Amniotic stem cell (primary cell): ENCODE data around the gene TIA1.
"Not testable (repeated sequence)": the region's sequence is repeated elsewhere in the genome, so short reads cannot be mapped to it uniquely, and the experiment has no call there.

ENCODE experiments used
- DNase-seq: peaks from one replicate; lab custom pipeline; 2025; lab: John Stamatoyannopoulos, UW

Gene TIA1

DNA sequence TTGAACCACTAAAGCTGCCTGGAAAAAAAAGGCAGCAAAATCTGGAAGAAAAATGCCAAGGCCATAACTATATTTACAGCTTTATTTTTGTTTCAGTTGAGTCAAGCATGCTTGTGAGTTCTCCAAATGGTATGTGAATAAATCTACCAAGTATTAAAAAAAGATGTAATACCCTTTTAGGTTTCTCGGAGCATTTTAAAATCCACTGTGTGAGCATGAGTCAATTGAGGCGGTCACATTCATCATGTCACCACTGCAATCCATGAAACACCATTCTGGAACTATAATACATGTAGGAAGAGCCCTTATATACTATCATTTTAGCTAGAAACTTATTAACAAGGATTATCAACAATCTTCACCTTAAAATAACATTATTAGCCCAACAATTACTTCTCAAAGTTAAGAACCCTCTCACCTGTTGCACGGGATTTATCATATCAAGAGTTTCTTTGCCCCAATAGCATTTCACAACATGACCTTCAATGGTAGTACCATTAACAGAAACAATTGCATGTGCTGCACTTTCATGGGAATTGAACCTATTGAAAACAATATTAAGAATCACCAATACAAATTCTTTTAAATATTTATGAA is 33.4 kb downstream of the TIA1 start:
- DNase-seq = peak; percentile 61

DNA sequence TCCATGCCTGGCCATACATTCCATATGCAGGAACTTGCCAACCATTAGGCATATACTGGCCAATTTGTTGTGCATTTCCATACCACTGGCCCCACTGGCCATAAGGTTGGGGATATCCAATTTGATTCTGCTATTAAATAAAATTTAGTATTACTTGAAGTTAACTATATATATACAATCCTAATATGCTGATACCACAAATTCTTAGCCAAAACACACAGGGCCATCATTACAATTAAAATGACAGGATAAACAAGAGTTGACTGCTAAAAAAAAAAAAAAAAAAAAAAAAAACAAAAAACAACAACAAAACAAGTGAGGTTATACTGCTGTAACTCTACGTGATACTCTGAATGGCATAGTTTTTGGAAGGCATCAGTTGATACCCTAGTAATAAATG is 34.1 kb downstream of the TIA1 start:
- DNase-seq = no peak

GRCh38 chr2:70212298-70212932 is 36.0 kb downstream of the TIA1 start:
- no peak for DNase-seq

DNA sequence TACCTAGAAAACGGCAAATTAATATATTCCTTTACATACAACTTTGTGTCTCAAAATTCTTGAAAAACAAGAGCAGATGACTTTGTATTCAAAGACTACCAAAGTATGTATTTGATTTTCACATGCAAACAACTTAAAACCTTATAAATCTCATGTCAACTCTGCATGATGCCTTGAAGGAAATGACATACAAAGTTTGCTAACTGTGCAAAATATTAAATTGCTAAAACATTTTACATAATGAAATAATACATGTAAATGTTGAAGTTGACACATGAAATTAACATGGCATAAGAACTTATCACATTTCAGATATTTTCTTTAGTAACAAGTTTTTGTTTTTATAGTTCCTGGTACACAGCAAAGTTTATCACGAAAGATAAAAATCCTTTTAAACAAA is 36.8 kb downstream of the TIA1 start:
- DNase-seq = no peak

GRCh38 chr2:70204452-70204851 is 44.0 kb downstream of the TIA1 start:
- no peak for DNase-seq

GRCh38 chr2:70203086-70203485 is 45.3 kb downstream of the TIA1 start:
- no peak for DNase-seq

- no peak for DNase-seq
These were observed 46.1 kb downstream of the TIA1 start for GRCh38 chr2:70202236-70202806.

DNA sequence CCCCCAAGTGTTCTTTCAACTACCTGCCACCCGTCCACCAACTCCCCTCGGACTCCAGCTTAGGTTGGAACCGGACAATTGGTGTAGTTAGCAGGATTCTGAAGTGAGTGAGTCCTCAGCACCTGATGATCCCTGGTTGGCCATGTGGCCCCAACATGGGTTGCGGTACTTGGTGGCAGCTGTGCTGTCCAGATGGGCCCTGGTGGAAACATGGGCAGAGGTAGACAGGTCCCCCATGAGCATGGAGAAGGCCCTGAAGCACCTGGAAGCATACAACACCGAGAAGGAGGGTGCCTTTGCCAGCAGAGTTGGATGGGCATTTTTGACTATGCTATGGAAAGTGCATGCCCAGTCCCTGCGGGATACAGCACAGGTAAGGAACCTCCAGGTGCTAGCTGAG is 46.6 kb downstream of the TIA1 start:
- no peak for DNase-seq

DNA sequence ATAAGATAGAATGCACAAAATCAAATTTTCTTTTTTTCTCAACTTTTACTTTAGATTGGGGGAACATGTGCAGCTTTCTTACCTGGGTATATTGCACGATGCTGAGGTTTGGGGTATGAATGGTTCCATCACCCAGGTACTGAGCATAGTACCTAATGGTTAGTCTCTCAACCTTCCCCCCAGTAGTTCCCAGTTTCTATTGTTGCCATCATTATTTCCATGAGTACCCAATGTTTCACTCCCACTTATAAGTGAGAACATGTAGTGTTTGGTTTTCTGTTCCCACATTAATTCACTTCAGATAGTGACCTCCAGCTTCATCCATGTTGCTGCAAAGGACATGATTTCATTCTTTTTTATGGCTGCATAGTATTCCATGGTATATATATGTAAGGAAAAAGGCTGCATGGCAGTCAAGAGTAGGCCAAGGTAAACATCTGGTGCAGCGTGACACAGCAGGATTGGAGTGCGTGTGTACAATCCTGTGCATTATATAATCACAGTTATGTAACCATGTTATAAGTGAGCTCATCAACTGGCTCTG is 47.1 kb downstream of the TIA1 start:
- no peak for DNase-seq

DNA sequence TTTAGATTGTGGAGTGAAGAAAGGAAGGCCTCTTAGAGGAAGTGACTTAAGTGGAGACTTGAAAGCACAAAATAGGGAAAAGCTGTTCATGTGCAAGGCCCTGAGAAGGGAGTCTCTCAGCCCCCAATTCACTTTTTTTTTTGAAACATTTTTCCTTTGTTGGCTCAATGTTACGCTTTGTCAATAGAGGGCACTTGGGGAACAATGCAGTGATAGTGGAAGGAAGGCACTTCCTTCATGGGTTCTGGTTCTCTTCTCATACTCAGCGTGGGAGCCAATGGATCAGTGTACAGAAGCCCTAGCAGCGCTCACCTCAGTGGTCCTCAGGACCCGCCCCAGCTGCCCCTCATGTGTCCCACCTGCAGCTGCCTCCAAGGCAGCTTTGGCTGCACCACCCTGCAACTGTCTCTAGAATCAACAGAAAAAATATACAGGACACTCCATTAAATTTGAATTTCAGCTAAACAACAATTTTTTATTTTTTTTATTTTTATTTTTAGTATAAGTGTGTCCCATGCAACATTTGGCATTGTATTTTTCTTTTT is 49.0 kb downstream of the TIA1 start:
- no peak for DNase-seq

GRCh38 chr2:70192516-70192915 is 55.9 kb downstream of the TIA1 start:
- DNase-seq = no peak

DNA sequence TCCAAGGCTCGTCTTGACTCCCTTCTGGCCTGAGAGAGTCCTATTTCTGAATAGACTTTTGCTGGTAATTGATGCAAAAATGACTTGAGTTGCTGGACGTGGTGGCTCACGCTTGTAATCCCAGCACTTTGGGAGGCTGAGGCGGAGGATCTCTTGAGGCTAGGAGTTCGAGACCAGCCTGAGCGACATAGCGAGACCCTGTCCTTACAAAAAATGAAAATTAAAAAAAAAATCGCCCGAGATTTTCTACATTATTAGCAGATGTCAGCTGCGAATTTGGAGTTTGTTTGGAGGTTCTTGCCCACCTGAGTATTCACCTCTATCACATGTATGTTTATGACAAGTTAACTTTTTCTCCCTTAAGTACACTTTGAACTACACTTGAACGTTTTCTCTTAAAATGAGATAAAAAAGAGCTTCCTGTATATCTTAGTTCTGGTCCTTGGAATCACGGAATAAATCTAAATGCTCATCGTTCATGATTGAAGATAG is 57.1 kb downstream of the TIA1 start:
- DNase-seq = no peak

DNA sequence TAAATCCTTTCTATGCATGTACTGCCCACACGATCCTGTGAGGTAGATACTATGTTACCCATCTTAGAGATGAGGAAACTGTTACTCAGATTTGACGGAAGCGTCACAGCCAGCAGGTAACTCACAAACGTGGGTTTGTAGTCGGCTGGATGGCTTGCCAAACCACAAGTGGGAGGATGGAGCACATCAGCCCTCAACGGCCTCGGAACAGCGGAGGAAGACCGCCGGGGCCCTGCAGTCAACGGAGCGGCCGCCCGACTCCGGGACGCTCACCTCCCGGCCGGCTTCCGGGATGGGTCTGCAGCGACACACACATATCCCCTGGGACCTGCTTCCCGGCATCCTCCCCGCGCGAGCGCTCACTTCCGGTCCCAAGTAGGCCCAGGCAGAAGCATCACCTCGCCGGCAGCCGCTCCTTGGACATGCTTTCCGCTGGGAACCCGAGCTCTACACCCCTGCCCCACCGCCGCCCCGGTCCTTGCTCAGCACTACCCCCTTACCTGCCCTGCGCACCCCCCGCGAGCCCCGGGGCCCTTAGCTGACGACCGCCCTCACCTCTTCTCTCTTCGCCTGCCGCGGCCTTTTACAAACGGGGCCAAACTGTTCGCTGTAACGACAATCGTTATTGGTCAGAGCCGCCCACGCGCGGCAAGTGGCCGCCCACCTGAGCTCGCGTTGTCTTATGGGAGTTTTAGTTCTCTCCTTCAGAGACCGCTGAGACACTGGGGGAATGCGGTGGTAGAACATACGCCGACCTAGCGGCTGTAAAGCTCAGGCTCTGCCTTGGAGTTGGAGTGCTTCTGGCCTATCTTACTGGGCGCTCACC is 57.8 kb downstream of the TIA1 start, which contains the start of gene C2orf42:
C2orf42 (minus strand) TSS at position 602 of the 826 bp plus-strand sequence. CDS start 9,034 bp downstream, outside the sequence.
- DNase-seq = peak; percentile 93

GRCh38 chr2:70188460-70188859 is 60.0 kb downstream of the TIA1 start:
- no peak for DNase-seq

- DNase-seq = not testable (repeated sequence)
These were observed 61.3 kb downstream of the TIA1 start for GRCh38 chr2:70187170-70187569.

GRCh38 chr2:70182689-70183088 is 65.7 kb downstream of the TIA1 start:
- no peak for DNase-seq

DNA sequence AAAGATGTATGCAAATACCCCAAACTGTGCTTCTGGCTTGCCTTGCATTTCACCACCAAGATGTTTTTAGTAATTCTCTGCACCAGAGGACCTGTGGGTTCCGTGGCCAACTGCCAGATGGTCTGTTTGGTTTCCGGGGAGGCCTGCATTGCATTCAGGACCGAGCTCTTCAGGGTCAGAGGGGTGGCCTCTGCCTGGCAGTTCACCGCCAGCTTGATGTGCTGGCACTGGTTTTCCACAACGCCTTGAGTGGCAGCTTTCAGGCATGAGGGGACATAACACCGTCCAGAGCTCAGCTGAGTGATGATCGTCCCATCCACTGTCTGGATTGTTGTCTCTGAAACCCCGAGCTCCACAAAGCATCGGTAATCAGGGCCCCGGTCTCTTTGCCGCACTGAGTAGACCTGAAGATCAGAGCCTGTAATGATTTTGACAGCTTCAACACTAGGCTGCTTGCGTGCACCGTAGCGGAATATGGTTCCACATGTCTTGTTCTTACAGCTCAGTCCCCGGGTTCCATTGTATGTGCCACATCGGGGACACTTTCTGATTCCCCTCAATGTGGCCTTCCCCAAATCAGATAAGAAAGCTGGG is 67.0 kb downstream of the TIA1 start:
- DNase-seq = no peak

- no peak for DNase-seq
These were observed 74.9 kb downstream of the TIA1 start for GRCh38 chr2:70173520-70173919.

DNA sequence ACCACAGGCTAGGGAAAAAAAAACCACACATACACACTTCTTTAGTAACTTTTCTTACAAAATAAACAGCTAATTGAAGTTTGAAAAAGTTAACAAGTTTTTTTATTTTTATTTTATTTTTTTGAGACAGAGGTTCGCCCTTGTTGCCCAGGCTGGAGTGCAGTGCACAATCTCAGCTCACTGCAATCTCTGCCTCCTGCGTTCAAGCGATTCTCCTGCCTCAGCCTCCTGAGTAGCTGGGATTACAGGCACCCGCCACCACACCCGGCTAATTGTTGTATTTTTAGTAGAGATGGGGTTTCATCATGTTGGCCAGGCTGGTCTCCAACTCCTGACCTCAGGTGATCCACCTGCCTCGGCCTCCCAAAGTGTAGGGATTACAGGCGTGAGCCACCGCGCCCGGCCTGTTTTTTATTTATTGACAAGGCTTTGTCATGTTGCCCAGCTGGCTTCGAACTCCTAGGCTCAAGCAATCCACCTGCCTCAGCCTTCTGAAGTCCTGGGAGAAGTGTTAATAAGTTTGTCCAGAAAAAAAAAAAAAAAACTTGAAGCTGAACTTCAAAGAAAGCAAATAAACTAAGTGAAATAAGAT is 78.7 kb downstream of the TIA1 start:
- not testable (repeated sequence) for DNase-seq

DNA sequence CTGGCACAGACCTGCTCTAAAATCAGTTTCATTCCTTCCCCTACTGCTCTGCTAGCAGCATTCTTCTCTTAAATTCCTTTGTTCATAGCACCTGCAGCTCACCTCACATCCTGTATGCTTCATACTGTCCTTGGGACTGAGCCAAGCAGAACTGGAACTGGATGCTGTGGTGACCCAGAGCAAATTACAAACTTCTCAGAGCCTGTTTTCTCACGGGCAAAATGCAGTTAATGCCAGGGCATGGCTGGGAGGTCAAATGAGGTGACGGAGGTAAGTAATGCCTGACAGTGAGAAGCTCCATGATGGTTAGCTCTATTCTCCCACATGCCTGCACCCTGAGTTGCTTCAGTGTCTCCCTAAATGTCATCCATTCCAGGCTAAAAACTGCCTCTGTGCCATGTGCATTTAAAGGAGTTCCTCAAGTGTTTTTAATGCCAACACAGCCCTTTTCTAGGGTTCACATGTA is 87.3 kb downstream of the TIA1 start:
- no peak for DNase-seq

DNA sequence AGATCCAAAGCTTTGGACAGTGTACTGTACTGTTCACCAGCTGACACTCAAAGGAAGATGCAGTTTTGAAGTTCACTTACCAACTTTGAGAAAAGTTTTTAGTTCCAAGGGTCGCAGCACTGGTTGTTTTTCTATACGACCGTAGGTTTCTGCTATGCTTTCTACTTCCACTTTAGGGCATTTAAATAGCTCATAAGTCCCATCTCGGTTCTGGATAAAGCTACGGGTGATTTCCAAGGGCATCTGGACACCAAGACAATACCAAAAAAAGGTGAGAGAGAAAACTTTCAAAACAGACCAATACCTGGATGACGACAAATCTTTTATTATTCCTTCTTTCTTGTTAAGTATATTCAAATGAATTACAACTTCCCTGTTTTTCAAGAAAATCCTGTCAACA is 87.9 kb downstream of the TIA1 start:
- no peak for DNase-seq
